Keratinocyte (primary cell): ENCODE results near the gene VPS13A.

ENCODE experiments used
- CTCF ChIP-seq, 3 experiments: IDR thresholded peaks in 1 of 3; conservative IDR thresholded peaks in 1 of 3; optimal IDR thresholded peaks in 1 of 3; 2 replicates in 2 of 3; 3 replicates in 1 of 3; pipeline versions ENCODE3 to v1.5.1; 2011; ENCODE audit warnings: low read length in 3 of 3, mild to moderate bottlenecking in 3 of 3, moderate library complexity in 2 of 3, control low read depth in 1 of 3, inconsistent platforms in 1 of 3; ENCODE audit not compliant: insufficient read depth in 2 of 3; ENCODE audit errors: extremely low read depth in 1 of 3
- EZH2 ChIP-seq: IDR thresholded peaks from one replicate; pipeline ENCODE4 v1.6.1; 2012; ENCODE audit warnings: inconsistent platforms, mild to moderate bottlenecking, low read length, moderate library complexity

GRCh38 chr9:77236693-77237092 is 59.4 kb downstream of the VPS13A start:
- TF ChIP-seq CTCF (optimal IDR thresholded peaks at IDR 0.05 in 1 of 3, IDR thresholded peaks at IDR 0.05 in 1 of 3, conservative IDR thresholded peaks at IDR 0.05 in 1 of 3; ENCODE audit: extremely low read depth in 1 of 3, insufficient read depth in 2 of 3, low read length in 3 of 3) (no peak), EZH2 (no peak)
